ENCODE results near the gene CYP2F1. TPM values are rescaled to one million over a fixed set of nuclear protein-coding genes. Genes with fewer than 3 reads are reported as not detected.
"Not testable (repeated sequence)": the region's sequence is repeated elsewhere in the genome, so short reads cannot be mapped to it uniquely, and the experiment has no call there.

The CYP2F1 gene, protein sequence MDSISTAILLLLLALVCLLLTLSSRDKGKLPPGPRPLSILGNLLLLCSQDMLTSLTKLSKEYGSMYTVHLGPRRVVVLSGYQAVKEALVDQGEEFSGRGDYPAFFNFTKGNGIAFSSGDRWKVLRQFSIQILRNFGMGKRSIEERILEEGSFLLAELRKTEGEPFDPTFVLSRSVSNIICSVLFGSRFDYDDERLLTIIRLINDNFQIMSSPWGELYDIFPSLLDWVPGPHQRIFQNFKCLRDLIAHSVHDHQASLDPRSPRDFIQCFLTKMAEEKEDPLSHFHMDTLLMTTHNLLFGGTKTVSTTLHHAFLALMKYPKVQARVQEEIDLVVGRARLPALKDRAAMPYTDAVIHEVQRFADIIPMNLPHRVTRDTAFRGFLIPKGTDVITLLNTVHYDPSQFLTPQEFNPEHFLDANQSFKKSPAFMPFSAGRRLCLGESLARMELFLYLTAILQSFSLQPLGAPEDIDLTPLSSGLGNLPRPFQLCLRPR
- not detected for total RNA-seq

DNA sequence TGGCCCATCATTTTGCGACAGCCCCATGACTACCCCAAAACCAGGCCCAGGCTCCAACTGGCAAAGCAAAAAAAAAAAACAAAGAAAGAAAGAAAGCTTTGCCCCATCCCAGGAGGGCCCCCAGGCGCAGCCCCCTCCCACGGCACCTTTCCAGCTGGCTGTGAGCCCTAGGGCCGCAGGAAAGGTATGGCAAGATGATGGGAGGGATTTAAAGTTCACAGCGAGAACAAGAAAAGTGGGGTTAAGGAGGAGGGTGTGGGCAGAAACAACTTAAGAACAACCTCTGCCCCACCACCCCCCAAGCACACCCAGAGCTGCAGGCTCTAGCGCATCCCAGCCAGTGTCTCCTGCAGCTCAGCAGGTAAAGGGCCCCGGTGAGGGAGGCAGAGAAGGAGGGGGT is at the start of gene CYP2F1:
Gene CYP2F1 (plus strand): TSS at position 301 of the 400 bp plus-strand sequence. CDS start 1,757 bp downstream, outside the sequence.
- CTCF ChIA-PET: interaction anchor here (0.7 kb wide), 1 partner anchor 296 kb away, joined by 3 read pairs; no protein-coding TSS in a partner anchor

DNA sequence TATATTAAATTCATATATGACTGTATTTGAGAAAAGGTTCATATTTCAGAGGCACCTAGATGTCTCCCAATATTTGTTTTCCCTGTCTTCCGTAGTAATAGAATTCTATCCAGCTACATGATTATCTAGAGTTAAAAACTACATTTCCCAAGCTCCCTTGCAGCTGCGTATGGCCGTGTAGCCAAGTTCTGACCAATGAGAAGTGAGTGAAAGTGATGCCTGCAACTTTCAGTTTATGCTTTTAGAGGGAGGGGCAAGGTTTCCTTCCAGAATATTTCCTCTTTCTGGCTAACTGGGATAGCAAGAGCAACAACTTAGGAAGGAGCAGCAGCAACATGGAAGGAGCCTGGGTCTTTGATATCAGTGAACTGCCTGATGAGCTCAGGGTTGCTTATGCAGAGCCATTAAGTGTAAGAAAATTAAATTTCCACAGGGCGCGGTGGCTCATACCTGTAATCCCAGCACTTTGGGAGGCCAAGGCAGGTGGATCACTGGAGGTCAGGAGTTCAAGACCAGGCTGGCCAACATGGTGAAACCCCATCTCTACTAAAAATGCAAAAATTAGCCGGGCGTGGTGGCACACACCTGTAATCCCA is 49.2 kb upstream of the CYP2F1 start:
- POLR2A ChIA-PET: no interaction called here
- CTCF ChIA-PET: no interaction called here

More for the DNA sequence above, at the start of gene CYP2F1:
- POLR2A ChIA-PET: no interaction called here

DNA sequence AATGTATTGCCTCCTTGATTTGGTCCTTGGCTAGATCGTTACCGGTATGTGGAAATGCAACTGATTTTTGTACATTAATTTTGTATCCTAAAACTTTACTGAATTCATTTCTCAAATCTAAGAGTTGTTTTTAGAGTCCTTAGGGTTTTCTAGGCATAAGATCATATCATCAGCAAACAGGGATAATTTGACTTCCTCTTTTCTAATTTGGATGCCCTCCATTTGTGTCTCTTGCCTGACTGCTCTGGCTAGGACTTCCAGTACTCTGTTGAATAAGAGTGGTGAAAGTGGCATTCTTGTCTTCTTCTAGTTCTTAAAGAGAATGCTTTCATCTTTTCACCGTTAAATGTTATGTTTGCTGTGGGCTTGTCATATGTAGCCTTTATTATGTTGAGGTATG is 37.9 kb upstream of the CYP2F1 start:
- CTCF ChIA-PET: no interaction called here
- POLR2A ChIA-PET: no interaction called here

DNA sequence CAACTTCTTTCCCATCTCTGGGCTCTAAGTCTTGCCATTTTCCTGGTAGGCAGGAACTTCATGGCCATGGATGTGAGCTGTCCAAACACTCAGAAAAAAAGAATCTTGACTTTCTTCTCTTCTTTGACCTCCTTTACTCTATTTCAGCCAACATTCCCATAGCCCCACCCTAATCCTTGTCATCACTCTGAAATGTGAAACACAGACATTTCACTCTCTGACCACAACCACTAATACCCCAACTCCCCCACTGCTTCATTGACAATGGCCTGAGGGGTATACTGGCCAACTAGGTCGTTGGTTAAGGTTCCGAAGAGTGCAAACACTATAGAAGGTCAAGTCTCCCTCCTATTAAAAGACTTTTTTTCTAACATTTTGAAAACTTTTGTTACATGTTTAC is 30.7 kb upstream of the CYP2F1 start:
- ChIA-PET CTCF (no interaction called here), POLR2A (no interaction called here)

DNA sequence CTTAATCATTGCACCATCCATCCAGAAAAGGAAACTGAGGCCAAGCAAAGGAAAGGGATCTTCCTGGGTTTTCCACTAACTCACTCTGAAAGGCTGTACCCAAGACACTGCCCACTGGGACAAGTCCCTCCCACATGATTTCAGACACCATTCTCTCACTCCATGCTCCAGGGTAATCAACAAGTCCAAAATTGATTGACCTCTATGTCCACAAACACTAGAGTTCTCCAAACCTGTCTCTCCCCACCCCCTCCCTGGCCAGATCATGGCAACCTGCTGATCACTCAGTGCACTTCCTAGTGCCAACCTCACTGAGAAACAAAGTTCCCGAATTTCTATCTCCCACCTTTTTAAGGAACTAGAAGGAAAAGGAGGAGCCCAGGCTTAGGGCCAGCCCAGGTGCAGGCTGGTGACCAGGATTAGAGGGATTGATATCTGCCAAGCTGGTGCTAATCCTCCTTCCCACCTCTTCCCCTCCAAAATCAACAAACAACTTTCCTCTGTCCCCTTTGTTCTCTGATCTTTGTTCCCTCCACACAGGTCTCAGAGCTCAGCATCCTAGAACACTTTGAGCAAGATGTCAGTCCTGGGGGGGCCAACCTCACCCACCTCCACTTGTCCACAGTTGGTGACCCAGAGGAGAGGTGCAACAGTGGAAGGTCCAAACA is 28.4 kb upstream of the CYP2F1 start:
- CTCF ChIA-PET: no interaction called here

DNA sequence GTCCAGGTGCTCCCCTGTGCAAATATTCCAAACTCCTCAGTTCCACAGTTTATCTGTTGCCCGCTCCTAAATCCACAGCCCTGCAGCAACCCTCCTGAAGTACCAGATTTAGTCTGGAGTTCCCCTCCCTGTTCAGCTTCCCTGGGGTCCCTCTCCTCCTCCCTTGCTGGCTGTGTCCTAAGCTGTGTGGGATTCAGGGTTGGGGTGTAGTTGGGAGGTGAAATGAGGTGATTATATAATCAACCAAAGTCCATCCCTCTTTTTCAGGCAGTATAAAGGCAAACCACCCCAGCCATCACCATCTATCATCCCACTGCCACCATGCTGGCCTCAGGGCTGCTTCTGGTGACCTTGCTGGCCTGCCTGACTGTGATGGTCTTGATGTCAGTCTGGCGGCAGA is 26.1 kb upstream of the CYP2F1 start, which contains the start of gene CYP2A13:
Gene CYP2A13 (plus strand): TSS at position 301 of the 400 bp plus-strand sequence. CDS start 21 bp downstream, at position 322.
- POLR2A ChIA-PET: no interaction called here
- CTCF ChIA-PET: no interaction called here

More for the DNA sequence above, 28.4 kb upstream of the CYP2F1 start:
- POLR2A ChIA-PET: no interaction called here

DNA sequence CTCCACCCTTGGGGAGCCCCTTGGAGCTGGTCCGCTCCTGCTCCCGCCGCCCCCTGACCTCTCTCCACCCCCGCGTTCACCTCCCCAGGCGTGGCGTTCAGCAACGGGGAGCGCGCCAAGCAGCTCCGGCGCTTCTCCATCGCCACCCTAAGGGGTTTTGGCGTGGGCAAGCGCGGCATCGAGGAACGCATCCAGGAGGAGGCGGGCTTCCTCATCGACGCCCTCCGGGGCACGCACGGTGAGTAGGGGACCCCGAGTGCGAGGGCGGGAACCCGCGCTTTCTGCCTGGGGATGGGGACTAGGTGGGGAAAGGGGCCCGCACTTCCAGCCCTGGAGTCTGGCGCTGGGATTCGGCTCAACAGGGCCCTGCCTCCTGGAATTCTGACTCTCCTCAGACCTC is 24.3 kb upstream of the CYP2F1 start:
- POLR2A ChIA-PET: no interaction called here
- CTCF ChIA-PET: no interaction called here

DNA sequence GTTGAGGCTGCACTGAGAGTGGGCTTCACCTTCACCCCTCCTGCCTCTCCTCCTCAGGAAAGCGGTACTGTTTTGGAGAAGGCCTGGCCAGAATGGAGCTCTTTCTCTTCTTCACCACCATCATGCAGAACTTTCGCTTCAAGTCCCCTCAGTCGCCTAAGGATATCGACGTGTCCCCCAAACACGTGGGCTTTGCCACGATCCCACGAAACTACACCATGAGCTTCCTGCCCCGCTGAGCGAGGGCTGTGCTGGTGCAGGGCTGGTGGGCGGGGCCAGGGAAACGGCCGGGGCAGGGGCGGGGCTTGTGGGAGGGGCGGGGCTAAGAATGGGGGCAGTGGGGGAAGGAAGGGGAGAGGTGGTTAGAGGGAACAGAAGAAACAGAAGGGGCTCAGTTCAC is 18.5 kb upstream of the CYP2F1 start:
- ChIA-PET POLR2A (no interaction called here), CTCF (no interaction called here)

DNA sequence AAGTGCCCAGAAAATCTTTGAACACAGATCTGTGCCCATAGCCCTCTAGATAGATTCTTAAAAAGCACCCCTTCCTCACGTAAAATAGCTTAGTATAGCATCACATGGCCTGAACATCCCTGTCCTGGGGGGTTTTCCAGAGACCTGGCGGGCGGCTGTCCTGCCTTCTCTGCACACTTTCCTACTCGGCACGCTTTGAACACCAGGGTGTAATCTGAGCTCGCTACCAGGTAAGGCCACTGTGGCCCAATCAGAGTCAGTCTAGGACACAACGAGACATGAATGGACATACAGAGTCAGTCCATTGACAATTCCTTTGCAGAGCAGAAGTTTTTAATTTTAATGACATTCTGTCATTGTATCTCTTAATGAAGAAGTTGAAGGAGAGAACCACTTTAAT is 17.9 kb upstream of the CYP2F1 start:
- CTCF ChIA-PET: no interaction called here
- POLR2A ChIA-PET: no interaction called here

DNA sequence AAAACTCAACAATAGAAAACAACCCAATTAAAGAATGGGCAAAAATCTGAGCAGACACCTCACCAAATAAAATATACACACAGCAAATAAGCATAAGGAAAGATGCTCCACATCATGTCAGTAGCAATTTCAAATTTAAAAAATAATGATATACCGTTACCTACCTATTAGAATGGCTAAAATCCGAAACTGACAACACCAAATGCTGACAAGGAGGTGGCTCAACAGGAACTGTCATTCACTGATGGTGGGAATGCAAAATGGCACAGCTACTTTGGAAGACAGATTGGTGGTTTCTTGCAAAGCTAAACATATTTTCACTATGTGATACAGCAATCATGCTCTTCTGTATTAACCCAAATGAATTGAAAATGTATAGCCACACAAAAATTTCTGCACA is 16.9 kb upstream of the CYP2F1 start:
- CTCF ChIA-PET: interaction anchor here (0.5 kb wide), 1 partner anchor 611 kb away, joined by 3 read pairs; no protein-coding TSS in a partner anchor
- POLR2A ChIA-PET: no interaction called here

DNA sequence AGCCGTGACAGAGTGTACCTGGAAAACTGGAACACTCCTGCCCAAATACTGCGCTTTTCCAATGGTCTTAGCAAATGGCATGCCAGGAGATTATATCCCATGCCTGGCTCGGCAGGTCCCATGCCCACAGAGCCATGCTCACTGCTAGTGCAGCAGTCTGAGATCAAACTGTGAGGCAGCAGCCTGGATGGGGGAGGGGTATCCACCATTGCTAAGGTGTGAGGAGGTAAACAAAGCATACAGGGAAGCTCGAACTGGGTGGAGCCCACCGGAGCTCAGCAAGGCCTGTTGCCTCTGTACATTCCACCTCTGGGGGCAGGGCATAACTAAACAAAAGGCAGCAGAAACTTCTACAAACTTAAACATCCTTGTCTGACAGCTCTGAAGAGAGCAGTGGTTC is 15.5 kb upstream of the CYP2F1 start:
- ChIA-PET CTCF (no interaction called here), POLR2A (no interaction called here)

DNA sequence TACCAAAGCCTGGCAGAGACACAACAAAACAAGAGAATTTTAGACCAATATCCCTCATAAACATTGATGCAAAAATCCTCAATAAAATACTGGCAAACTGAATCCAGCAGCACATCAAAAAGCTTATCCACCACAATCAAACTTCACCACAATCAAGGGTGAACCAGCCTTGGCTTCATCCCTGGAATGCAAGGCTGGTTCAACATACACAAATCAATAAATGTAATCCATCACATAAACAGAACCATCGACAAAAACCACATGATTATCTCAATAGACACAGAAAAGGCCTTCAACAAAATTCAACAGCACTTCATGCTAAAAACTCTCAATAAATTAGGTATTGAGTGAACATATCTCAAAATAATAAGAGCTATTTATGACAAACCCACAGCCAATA is 12.0 kb upstream of the CYP2F1 start:
- POLR2A ChIA-PET: not testable (repeated sequence)
- CTCF ChIA-PET: interaction anchor here (0.6 kb wide), 1 partner anchor 22 kb away, joined by 3 read pairs; no protein-coding TSS in a partner anchor

DNA sequence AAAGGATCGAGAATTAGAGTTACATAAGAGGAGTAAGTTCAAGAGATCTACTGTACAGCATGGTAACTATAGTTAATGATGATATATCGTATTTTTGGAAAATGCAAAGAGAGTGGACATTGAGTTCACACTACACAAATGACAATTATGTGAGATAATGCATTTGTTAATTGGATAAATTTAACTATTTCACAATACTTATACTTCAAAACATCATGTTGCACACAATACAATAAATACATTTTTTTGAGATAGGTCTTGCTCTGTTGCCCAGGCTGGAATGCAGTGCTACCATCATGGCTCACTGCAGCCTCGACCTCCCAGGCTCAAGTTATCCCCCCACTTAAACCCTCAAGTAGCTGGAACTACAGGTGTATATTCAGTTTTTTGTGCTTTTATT is 8.1 kb upstream of the CYP2F1 start:
- ChIA-PET POLR2A (no interaction called here), CTCF (no interaction called here)

DNA sequence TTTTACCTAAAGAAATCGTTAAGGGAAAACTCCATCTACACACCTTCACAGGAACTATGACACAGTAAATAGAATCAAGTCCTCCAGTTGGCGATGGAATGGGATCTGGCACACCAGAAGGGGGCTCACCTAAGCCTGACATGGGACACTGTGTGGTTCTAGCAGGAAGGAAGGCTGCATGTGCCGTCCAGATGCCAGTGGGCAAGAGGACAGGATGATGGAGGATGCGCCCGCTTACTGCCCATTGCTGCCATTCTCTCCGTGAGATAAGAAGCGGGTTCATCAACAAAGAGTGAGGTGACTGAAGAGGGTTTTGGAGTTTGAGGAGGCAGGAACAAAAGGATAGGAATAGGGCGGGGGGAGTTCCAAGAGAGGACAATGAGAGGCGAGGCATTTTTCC is 2.9 kb upstream of the CYP2F1 start:
- CTCF ChIA-PET: no interaction called here

DNA sequence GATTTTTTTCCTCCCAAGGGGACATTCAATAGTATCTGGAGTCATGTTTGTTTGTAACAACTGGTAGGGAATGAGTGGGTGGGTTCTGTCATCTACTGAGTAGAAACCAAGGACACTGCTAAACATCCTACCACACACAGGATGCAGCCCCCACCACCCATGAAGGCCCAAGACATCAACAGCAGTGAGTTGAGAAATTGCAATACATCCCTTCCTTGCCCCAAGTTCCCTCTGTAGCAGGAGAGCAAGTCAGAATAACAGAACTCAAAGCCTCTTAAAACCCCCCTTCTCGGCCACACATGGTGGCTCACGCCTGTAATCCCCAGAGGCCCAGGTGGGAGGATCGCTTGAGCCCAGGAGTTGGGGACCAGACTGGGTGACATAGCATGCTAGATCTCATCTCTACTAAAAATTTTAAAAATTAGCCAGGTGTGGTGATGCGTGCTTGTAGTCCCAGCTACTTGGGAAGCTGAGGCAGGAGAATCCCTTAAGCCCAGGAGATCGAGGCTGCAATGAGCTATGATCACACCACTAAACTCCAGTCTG is 2.4 kb upstream of the CYP2F1 start:
- POLR2A ChIA-PET: no interaction called here
- CTCF ChIA-PET: no interaction called here

More for the DNA sequence above, 2.9 kb upstream of the CYP2F1 start:
- POLR2A ChIA-PET: no interaction called here

DNA sequence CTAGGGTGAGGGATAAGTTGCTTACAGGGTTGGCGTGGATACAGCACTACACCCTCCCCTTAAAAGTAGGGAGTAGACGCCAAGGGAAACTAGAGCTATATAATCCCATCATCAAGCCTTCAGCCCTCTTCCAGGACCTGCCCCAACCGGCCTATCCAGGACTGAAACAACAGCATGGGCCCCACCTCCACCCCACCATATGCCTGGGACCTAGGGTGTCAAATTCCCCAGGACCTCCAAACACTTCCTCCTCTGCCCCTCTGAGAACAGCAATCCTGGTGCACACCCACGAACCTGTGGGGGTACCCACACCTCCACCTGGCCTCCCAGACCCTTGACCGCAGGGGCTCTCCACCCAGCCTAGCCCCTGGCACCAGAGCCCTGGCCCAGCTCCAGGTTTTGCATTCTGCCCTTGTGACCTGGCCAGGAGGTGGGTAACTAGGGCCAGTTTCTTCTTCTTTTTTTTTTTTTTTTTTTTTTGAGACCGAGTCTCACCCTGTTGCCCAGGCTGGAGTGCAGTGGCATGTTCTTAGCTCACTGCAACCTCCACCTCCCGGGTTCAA is 1.4 kb upstream of the CYP2F1 start:
- ChIA-PET POLR2A (no interaction called here), CTCF (no interaction called here)

DNA sequence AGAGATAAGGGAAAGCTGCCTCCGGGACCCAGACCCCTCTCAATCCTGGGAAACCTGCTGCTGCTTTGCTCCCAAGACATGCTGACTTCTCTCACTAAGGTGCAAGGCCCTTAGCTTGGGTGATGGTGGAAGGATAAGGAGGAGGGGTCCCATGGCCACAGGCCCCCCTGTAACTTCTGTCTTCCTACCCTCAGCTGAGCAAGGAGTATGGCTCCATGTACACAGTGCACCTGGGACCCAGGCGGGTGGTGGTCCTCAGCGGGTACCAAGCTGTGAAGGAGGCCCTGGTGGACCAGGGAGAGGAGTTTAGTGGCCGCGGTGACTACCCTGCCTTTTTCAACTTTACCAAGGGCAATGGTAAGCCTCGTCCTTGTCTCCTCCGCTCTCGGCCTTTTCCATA is 2.0 kb downstream of the CYP2F1 start:
- ChIA-PET POLR2A (no interaction called here), CTCF (no interaction called here)

DNA sequence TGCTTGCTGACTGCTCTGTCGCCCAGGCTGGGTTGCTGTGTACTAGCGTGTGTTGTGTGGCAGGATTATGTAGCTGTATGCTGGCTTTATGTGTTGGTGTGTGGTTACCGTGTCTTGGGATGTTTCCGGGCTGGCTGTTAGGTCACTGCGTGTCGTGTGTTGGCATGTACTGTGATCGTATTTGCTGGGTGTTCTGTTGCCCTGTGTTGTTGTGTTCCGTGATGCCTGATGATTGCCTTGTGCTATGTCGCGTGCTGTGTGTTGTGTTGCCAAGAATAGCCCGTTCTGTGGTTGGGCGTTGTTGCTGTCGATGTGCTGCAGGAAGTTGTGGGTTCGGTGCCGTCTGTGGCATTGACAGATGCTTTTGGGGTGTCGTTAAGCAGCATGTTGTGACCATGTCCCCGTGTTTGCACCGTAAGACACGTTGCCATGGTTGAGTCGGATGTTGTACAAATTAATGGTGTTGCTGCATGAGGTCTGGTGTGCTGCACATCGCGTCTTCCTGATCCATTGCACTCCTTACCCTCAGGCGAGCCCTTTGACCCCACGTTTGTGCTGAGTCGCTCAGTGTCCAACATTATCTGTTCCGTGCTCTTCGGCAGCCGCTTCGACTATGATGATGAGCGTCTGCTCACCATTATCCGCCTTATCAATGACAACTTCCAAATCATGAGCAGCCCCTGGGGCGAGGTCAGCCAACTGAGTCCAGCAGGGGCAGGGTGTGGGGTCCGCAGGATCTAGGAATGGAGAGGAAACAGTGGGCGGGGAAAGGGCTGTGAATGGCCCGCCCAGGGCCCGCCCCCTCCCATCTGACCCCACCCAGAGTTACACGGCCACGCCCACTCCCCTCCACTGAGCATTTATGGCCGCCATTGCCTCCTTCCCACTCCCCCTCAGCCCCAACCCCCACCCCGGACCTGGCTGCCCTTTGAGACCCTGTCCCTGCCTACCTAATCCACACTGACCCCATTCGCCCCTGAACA is 7.0 kb downstream of the CYP2F1 start:
- POLR2A ChIA-PET: interaction anchor here (0.6 kb wide), 1 partner anchor 37 kb away, joined by 6 read pairs; no protein-coding TSS in a partner anchor
- CTCF ChIA-PET: not testable (repeated sequence)

DNA sequence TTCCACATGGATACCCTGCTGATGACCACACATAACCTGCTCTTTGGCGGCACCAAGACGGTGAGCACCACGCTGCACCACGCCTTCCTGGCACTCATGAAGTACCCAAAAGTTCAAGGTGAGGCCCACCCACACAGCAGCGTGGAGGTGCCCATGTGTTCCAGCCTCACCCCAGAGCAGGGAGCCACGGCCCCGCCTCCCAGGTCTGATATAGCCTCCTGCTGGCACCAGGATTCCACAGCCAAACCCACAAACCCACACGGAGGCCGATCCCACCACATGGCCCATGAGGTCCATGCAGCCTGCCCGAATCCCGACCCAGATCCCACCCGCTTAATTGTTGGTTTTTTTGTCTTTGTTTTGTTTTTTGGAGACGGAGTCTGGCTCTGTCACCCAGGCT is 8.6 kb downstream of the CYP2F1 start:
- CTCF ChIA-PET, POLR2A ChIA-PET: not testable (repeated sequence)

Measured in activated CD8-positive, alpha-beta memory T cell treated with anti-CD3 and anti-CD28 coated beads for 36 hours (primary cell).